GM21786 (cell line): ENCODE data around the gene NMB.

Source experiments
- ATAC-seq: cut with Tn5 transposase; IDR thresholded peaks from one replicate; pipeline ENCODE4 v1.9.1; 2021; ENCODE audit not compliant: unreplicated experiment

Gene NMB

GRCh38 chr15:84620626-84621025, 37.4 kb downstream of the NMB start:
- no peak for ATAC-seq

- no peak for ATAC-seq
These were observed 41.8 kb downstream of the NMB start for GRCh38 chr15:84616235-84616634.

- no peak for ATAC-seq
These were observed 46.4 kb downstream of the NMB start for GRCh38 chr15:84611631-84612030.

GRCh38 chr15:84609818-84610525, 48.0 kb downstream of the NMB start:
- no peak for ATAC-seq

GRCh38 chr15:84608707-84609284, 49.2 kb downstream of the NMB start:
- ATAC-seq, result no peak

GRCh38 chr15:84606653-84607120, 51.3 kb downstream of the NMB start:
- no peak for ATAC-seq

GRCh38 chr15:84605554-84605882, 52.5 kb downstream of the NMB start:
- ATAC-seq, result no peak
